ENCODE data around the gene NHERF2.

- TF ChIP-seq CTCF (IDR thresholded peaks at IDR 0.05) (no peak), POLR2A (IDR thresholded peaks at IDR 0.05) (no peak)
Measured at GRCh38 chr16:1982991-1983543, 43.6 kb upstream of the NHERF2 start.
